ENCODE results near the gene QSER1.

The QSER1 gene

GRCh38 chr11:32893343-32894148 lies 935 bp downstream of the QSER1 start:
- no peaks in the 10 kb centered on the region for H3K9me3 ChIP-seq (ENCODE audit: low read length)
- peak overlapping the region; percentile 97 for H3K4me3 ChIP-seq (ENCODE audit: low read length)
- H2AFZ ChIP-seq (ENCODE audit: low read depth, low read length) = peak overlapping the region; percentile 89
- peaks cover 6% of the 10 kb centered on the region for H3K36me3 ChIP-seq (ENCODE audit: insufficient read depth, low read length)
- no peaks in the 10 kb centered on the region for H3K27me3 ChIP-seq (ENCODE audit: insufficient read depth, low read length)
- H3K4me1 ChIP-seq (ENCODE audit: insufficient read depth, low read length) = peaks cover 26% of the 10 kb centered on the region

- Histone ChIP-seq H3K4me3 (ENCODE audit: low read length) (peak overlapping the region; percentile 97), H3K9me3 (ENCODE audit: low read length) (no peaks in the 10 kb centered on the region), H3K36me3 (ENCODE audit: insufficient read depth, low read length) (peaks cover 9% of the 10 kb centered on the region), H3K27me3 (ENCODE audit: insufficient read depth, low read length) (no peaks in the 10 kb centered on the region), H2AFZ (ENCODE audit: low read depth, low read length) (no peak overlapping the region), H3K4me1 (ENCODE audit: insufficient read depth, low read length) (peaks cover 26% of the 10 kb centered on the region)
These were observed 1.7 kb downstream of the QSER1 start for GRCh38 chr11:32894149-32894827.

GRCh38 chr11:32894921-32895320 lies 2.3 kb downstream of the QSER1 start:
- Histone ChIP-seq H3K4me1 (ENCODE audit: insufficient read depth, low read length) (peaks cover 26% of the 10 kb centered on the region), H3K27me3 (ENCODE audit: insufficient read depth, low read length) (no peaks in the 10 kb centered on the region), H3K9me3 (ENCODE audit: low read length) (no peaks in the 10 kb centered on the region), H3K36me3 (ENCODE audit: insufficient read depth, low read length) (peaks cover 15% of the 10 kb centered on the region), H2AFZ (ENCODE audit: low read depth, low read length) (no peak overlapping the region), H3K4me3 (ENCODE audit: low read length) (peak overlapping the region; percentile 97)

GRCh38 chr11:32895471-32895870 lies 2.9 kb downstream of the QSER1 start:
- H3K9me3 ChIP-seq (ENCODE audit: low read length) = no peaks in the 10 kb centered on the region
- peak overlapping the region; percentile 97 for H3K4me3 ChIP-seq (ENCODE audit: low read length)

GRCh38 chr11:32897103-32897502 lies 4.5 kb downstream of the QSER1 start:
- Histone ChIP-seq H3K4me3 (ENCODE audit: low read length) (no peak overlapping the region), H2AFZ (ENCODE audit: low read depth, low read length) (no peak overlapping the region), H3K27me3 (ENCODE audit: insufficient read depth, low read length) (no peaks in the 10 kb centered on the region), H3K9me3 (ENCODE audit: low read length) (no peaks in the 10 kb centered on the region), H3K4me1 (ENCODE audit: insufficient read depth, low read length) (peaks cover 15% of the 10 kb centered on the region), H3K36me3 (ENCODE audit: insufficient read depth, low read length) (peaks cover 16% of the 10 kb centered on the region)

More at GRCh38 chr11:32895471-32895870, 2.9 kb downstream of the QSER1 start:
- H3K36me3 ChIP-seq (ENCODE audit: insufficient read depth, low read length) = peaks cover 16% of the 10 kb centered on the region
- no peak overlapping the region for H2AFZ ChIP-seq (ENCODE audit: low read depth, low read length)
- no peaks in the 10 kb centered on the region for H3K27me3 ChIP-seq (ENCODE audit: insufficient read depth, low read length)
- H3K4me1 ChIP-seq (ENCODE audit: insufficient read depth, low read length) = peaks cover 26% of the 10 kb centered on the region

GRCh38 chr11:32899438-32899837 lies 6.8 kb downstream of the QSER1 start:
- peaks cover 15% of the 10 kb centered on the region for H3K4me1 ChIP-seq (ENCODE audit: insufficient read depth, low read length)
- H2AFZ ChIP-seq (ENCODE audit: low read depth, low read length) = no peak overlapping the region
- H3K4me3 ChIP-seq (ENCODE audit: low read length) = no peak overlapping the region
- peaks cover 19% of the 10 kb centered on the region for H3K36me3 ChIP-seq (ENCODE audit: insufficient read depth, low read length)
- H3K27me3 ChIP-seq (ENCODE audit: insufficient read depth, low read length) = no peaks in the 10 kb centered on the region
- H3K9me3 ChIP-seq (ENCODE audit: low read length) = no peaks in the 10 kb centered on the region

- H3K9me3 ChIP-seq (ENCODE audit: low read length) = no peaks in the 10 kb centered on the region
- no peak overlapping the region for H3K4me3 ChIP-seq (ENCODE audit: low read length)
These were observed 9.6 kb downstream of the QSER1 start for GRCh38 chr11:32902089-32902665.

GRCh38 chr11:32905028-32905667 lies 12.5 kb downstream of the QSER1 start:
- no peak overlapping the region for H3K4me3 ChIP-seq (ENCODE audit: low read length)
- no peak overlapping the region for H2AFZ ChIP-seq (ENCODE audit: low read depth, low read length)
- H3K9me3 ChIP-seq (ENCODE audit: low read length) = no peaks in the 10 kb centered on the region
- no peaks in the 10 kb centered on the region for H3K27me3 ChIP-seq (ENCODE audit: insufficient read depth, low read length)
- H3K36me3 ChIP-seq (ENCODE audit: insufficient read depth, low read length) = peaks cover 5% of the 10 kb centered on the region
- H3K4me1 ChIP-seq (ENCODE audit: insufficient read depth, low read length) = no peaks in the 10 kb centered on the region

More at GRCh38 chr11:32902089-32902665, 9.6 kb downstream of the QSER1 start:
- H3K36me3 ChIP-seq (ENCODE audit: insufficient read depth, low read length) = peaks cover 21% of the 10 kb centered on the region
- no peak overlapping the region for H2AFZ ChIP-seq (ENCODE audit: low read depth, low read length)
- H3K4me1 ChIP-seq (ENCODE audit: insufficient read depth, low read length) = no peaks in the 10 kb centered on the region
- no peaks in the 10 kb centered on the region for H3K27me3 ChIP-seq (ENCODE audit: insufficient read depth, low read length)

GRCh38 chr11:32908619-32909018 lies 16.0 kb downstream of the QSER1 start:
- H3K9me3 ChIP-seq (ENCODE audit: low read length) = no peaks in the 10 kb centered on the region
- no peak overlapping the region for H3K4me3 ChIP-seq (ENCODE audit: low read length)
- H3K4me1 ChIP-seq (ENCODE audit: insufficient read depth, low read length) = no peaks in the 10 kb centered on the region
- H3K27me3 ChIP-seq (ENCODE audit: insufficient read depth, low read length) = no peaks in the 10 kb centered on the region
- peaks cover 11% of the 10 kb centered on the region for H3K36me3 ChIP-seq (ENCODE audit: insufficient read depth, low read length)
- no peak overlapping the region for H2AFZ ChIP-seq (ENCODE audit: low read depth, low read length)

GRCh38 chr11:32911413-32911812 lies 18.8 kb downstream of the QSER1 start:
- H3K9me3 ChIP-seq (ENCODE audit: low read length) = no peaks in the 10 kb centered on the region
- no peak overlapping the region for H3K4me3 ChIP-seq (ENCODE audit: low read length)
- H3K27me3 ChIP-seq (ENCODE audit: insufficient read depth, low read length) = no peaks in the 10 kb centered on the region

GRCh38 chr11:32913445-32913844 lies 20.8 kb downstream of the QSER1 start:
- H3K9me3 ChIP-seq (ENCODE audit: low read length) = no peaks in the 10 kb centered on the region
- no peaks in the 10 kb centered on the region for H3K27me3 ChIP-seq (ENCODE audit: insufficient read depth, low read length)
- H3K4me1 ChIP-seq (ENCODE audit: insufficient read depth, low read length) = no peaks in the 10 kb centered on the region
- no peak overlapping the region for H3K4me3 ChIP-seq (ENCODE audit: low read length)
- peaks cover 6% of the 10 kb centered on the region for H3K36me3 ChIP-seq (ENCODE audit: insufficient read depth, low read length)
- no peak overlapping the region for H2AFZ ChIP-seq (ENCODE audit: low read depth, low read length)

More at GRCh38 chr11:32911413-32911812, 18.8 kb downstream of the QSER1 start:
- Histone ChIP-seq H3K4me1 (ENCODE audit: insufficient read depth, low read length) (no peaks in the 10 kb centered on the region), H3K36me3 (ENCODE audit: insufficient read depth, low read length) (peaks cover 6% of the 10 kb centered on the region), H2AFZ (ENCODE audit: low read depth, low read length) (no peak overlapping the region)

- Histone ChIP-seq H3K36me3 (ENCODE audit: insufficient read depth, low read length) (peaks cover 5% of the 10 kb centered on the region), H3K9me3 (ENCODE audit: low read length) (no peaks in the 10 kb centered on the region), H2AFZ (ENCODE audit: low read depth, low read length) (no peak overlapping the region), H3K4me1 (ENCODE audit: insufficient read depth, low read length) (no peaks in the 10 kb centered on the region), H3K27me3 (ENCODE audit: insufficient read depth, low read length) (no peaks in the 10 kb centered on the region), H3K4me3 (ENCODE audit: low read length) (no peak overlapping the region)
These were observed 23.8 kb downstream of the QSER1 start for GRCh38 chr11:32916361-32916760.

GRCh38 chr11:32916994-32917393 lies 24.4 kb downstream of the QSER1 start:
- Histone ChIP-seq H3K27me3 (ENCODE audit: insufficient read depth, low read length) (no peaks in the 10 kb centered on the region), H3K4me1 (ENCODE audit: insufficient read depth, low read length) (no peaks in the 10 kb centered on the region), H3K36me3 (ENCODE audit: insufficient read depth, low read length) (peaks cover 3% of the 10 kb centered on the region), H2AFZ (ENCODE audit: low read depth, low read length) (no peak overlapping the region), H3K4me3 (ENCODE audit: low read length) (no peak overlapping the region), H3K9me3 (ENCODE audit: low read length) (no peaks in the 10 kb centered on the region)

Measured in neuron (in vitro differentiated cells).